Skin epidermis (tissue), 12 donors: Measurements from ENCODE around the gene CHCHD3.

Experiments
- H3K27ac ChIP-seq, 21 experiments: fragments of 200-600 bp; sonication (generic) in 11 of 21; one replicate each; pipeline ENCODE4 v1.5.0; 2020; ENCODE audit warnings: mild to moderate bottlenecking in 3 of 21, inconsistent platforms in 2 of 21, moderate library complexity in 2 of 21
- H3K4me3 ChIP-seq, 7 experiments: fragments of 200-600 bp; sonication (generic) in 2 of 7; one replicate each; pipeline ENCODE4 v1.5.0; 2020; ENCODE audit warnings: inconsistent platforms in 2 of 7, mild to moderate bottlenecking in 2 of 7, moderate library complexity in 1 of 7

CHCHD3 gene

DNA sequence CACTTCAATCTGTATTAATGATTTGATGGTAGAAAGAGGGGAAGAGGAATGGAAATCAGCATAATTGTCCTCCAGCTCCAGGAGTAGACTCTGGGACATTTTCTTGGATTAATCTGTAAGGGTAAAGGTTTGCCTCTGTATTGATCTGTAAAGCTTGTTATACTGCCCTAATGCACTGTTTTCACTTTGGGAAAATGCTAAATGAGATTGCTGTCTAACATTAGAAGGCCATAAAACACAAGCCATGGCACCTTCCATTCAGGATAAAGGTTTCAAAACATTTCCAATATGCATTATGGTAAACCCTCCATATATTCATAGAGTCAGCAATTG lies 282.8 kb downstream of the CHCHD3 start:
- Histone ChIP-seq H3K27ac (no peak overlapping the region), H3K4me3 (no peak overlapping the region)

DNA sequence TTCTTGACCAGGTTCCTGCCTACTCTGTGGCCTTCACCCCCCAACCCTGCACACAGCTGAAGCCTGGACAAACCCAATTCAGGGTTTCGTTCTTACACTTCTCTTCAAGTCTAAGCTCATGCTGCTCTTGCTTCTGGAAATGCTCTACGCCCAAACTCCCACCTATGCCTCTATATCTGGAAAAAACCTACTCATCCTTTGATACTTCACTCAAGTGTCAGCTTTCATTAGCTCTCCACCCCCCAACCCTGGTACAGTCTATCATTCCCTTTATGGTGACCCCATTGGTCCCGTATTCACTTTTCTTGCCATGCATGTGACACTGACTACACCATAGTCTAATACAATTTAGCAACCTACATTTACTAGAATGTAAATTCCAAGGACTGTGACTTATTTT lies 284.7 kb downstream of the CHCHD3 start:
- Histone ChIP-seq H3K4me3 (no peak overlapping the region), H3K27ac (no peak overlapping the region)

DNA sequence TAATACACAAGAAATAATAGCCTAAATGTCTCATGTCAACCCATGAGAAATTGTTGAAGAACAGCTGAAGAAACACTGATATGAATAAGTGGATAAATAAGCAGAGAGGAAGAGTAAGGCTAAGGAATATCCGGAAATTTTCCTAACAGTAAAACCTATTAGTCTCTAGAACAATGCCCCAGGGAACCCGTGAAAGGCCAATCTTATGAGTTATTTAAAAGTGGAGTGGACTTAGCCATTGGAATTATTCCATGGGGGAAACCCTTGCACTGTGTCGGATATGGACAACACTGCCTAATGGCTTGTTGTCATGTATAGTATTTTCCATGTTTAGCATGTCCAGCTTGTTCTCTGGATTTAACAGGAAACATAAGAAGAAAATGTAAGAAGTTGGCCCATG lies 288.4 kb downstream of the CHCHD3 start:
- no peak overlapping the region for H3K27ac ChIP-seq
- no peak overlapping the region for H3K4me3 ChIP-seq

- Histone ChIP-seq H3K4me3 (no peak overlapping the region), H3K27ac (no peak overlapping the region)
These were observed 290.9 kb downstream of the CHCHD3 start for GRCh38 chr7:132791036-132791435.

GRCh38 chr7:132790104-132790503 lies 291.8 kb downstream of the CHCHD3 start:
- Histone ChIP-seq H3K4me3 (no peak overlapping the region), H3K27ac (no peak overlapping the region)

DNA sequence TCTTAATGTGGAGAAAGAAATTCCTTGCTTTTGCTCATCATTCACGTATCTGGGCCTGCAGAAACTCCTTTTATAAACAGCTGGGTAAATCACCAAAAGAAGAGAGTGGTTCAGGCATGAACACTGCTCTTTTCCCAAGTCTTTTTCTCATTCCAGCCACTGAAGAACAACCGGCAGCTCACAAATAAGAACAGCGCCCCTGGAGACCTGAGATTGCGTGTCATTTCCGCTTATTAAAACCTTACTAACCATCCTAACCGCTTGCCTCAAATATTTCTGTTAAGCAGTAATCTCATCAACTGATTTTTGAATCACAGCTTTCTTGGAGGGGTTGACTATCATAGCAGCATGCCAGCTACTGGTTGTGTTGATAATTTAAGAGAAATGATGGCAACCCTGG lies 292.6 kb downstream of the CHCHD3 start:
- Histone ChIP-seq H3K27ac (no peak overlapping the region), H3K4me3 (no peak overlapping the region)

- Histone ChIP-seq H3K4me3 (no peak overlapping the region), H3K27ac (no peak overlapping the region)
These were observed 296.0 kb downstream of the CHCHD3 start for GRCh38 chr7:132785870-132786269.

DNA sequence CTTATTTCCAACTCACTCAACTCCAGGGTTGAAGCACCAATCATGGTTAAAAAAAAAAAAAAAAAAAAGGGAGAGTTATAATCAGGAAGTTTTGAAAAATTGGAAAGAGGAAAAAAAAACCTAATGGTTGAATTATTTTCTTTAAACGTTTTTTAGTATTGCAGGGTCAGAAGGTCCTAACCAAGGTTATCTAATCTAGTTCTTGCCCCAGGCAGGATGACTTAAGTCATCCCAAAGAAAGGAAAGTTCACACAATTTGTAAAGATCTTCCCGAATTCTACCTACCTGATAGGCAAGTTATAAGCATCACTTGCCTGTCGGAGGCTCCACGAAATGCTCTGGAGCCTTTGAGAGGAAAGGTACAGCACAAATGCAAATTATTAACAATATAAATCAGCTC lies 297.5 kb downstream of the CHCHD3 start:
- Histone ChIP-seq H3K27ac (no peak overlapping the region), H3K4me3 (no peak overlapping the region)

- Histone ChIP-seq H3K4me3 (no peak overlapping the region), H3K27ac (no peak overlapping the region)
These were observed 298.1 kb downstream of the CHCHD3 start for GRCh38 chr7:132783824-132784223.

- Histone ChIP-seq H3K4me3 (no peak overlapping the region), H3K27ac (no peak overlapping the region)
These were observed 298.9 kb downstream of the CHCHD3 start for GRCh38 chr7:132782777-132783640.

GRCh38 chr7:132780822-132781221 lies 301.1 kb downstream of the CHCHD3 start:
- no peak overlapping the region for H3K27ac ChIP-seq

GRCh38 chr7:132779164-132779563 lies 302.7 kb downstream of the CHCHD3 start:
- Histone ChIP-seq H3K27ac (no peak overlapping the region), H3K4me3 (no peak overlapping the region)

More at GRCh38 chr7:132780822-132781221, 301.1 kb downstream of the CHCHD3 start:
- no peak overlapping the region for H3K4me3 ChIP-seq

- H3K27ac ChIP-seq, result no peak overlapping the region
These were observed 303.1 kb downstream of the CHCHD3 start for GRCh38 chr7:132778761-132779160.

GRCh38 chr7:132777956-132778355 lies 303.9 kb downstream of the CHCHD3 start:
- Histone ChIP-seq H3K27ac (no peak overlapping the region), H3K4me3 (no peak overlapping the region)

More at GRCh38 chr7:132778761-132779160, 303.1 kb downstream of the CHCHD3 start:
- H3K4me3 ChIP-seq, result no peak overlapping the region

- no peak overlapping the region for H3K4me3 ChIP-seq
These were observed 304.5 kb downstream of the CHCHD3 start for GRCh38 chr7:132777414-132777813.

GRCh38 chr7:132776048-132776620 lies 305.8 kb downstream of the CHCHD3 start:
- no peak overlapping the region for H3K27ac ChIP-seq
- H3K4me3 ChIP-seq, result no peak overlapping the region

More at GRCh38 chr7:132777414-132777813, 304.5 kb downstream of the CHCHD3 start:
- no peak overlapping the region for H3K27ac ChIP-seq

GRCh38 chr7:132773527-132773956 lies 308.3 kb downstream of the CHCHD3 start:
- H3K4me3 ChIP-seq, result no peak overlapping the region
- H3K27ac ChIP-seq, result no peak overlapping the region

GRCh38 chr7:132771301-132771730 lies 310.6 kb downstream of the CHCHD3 start:
- Histone ChIP-seq H3K4me3 (no peak overlapping the region), H3K27ac (peak overlapping the region in 2 of 21 experiments; percentile 9 to 63)

DNA sequence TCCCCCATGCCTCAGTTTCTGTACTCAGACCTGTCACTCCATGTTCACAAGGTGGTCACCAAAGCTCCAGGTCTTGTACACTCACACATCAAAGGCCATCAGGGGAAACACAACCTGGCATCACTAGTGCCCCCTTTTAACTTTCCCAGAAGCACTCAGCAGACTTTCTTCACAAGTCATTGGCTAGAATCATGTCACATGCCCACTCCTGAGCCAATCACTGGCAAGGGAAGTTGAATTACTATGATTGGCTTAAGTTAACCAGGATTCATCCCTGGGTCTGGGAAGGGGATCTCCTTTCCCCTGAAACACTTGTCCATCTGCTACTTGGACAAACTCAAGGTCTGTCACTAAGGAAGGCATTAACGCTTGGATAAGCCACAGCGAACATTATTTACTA lies 311.8 kb downstream of the CHCHD3 start:
- Histone ChIP-seq H3K27ac (no peak overlapping the region), H3K4me3 (no peak overlapping the region)

GRCh38 chr7:132769280-132769679 lies 312.6 kb downstream of the CHCHD3 start:
- H3K4me3 ChIP-seq, result no peak overlapping the region
- no peak overlapping the region for H3K27ac ChIP-seq

DNA sequence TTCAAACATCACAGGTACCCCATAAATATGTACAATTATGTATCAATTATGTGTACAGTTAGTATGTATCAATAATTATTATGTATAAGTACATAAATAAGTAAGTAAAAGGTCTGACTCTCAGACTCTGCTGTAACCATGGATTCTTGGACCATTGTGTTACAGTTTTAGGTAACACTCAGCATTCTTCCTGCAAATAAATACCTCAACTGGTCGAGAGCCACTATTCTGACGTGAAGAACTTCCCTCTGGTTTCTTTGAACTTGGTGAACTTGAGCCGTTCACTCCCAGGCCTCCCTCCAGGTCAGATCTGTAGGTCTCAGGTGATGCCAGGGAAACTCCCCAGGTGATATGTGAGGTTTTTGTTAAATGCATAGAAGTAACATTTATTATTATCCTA lies 313.8 kb downstream of the CHCHD3 start:
- no peak overlapping the region for H3K27ac ChIP-seq
- H3K4me3 ChIP-seq, result no peak overlapping the region
